GM18498 (cell line): ENCODE data around the gene RAD51B.

Experiments
- ATAC-seq: cut with Tn5 transposase; IDR thresholded peaks from one replicate; pipeline ENCODE4 v1.9.1; 2021; ENCODE audit warnings: mild to moderate bottlenecking, moderate library complexity; ENCODE audit not compliant: unreplicated experiment

Gene RAD51B

DNA sequence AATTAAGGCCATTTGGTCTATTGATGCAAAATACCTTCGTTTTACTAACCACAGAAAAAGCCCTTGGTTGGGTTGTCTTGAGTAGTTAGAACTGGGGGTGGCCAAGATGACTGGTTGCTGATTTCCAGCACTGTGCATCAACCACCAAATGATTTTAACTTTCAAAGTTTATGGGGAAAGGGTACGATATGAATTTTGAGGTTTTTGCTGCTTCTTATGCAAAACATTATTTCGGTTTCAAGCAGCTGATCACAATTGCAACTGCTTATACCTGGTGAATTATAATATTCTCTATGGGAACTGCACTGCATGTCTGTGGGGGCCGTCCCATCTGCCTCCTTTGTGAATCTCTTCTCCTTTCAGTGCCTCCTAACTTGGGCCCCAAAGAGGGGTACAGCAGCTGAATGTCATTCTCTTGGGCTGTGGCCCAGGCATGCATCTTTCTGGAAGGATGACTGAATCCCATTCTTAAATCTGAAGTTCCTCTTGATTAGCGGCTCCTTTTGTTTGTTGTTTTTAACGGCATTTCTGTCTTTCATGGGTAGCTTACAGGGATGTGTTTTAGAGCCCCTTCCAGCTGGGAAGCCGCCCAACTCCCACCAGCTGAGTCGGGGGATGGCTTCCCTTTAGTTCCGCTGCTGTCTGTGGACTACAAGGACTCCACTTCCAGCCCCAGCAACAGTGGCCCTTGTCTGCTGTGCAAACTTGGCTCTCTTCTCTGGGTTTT is 493.5 kb downstream of the RAD51B start:
- peak; percentile 89 for ATAC-seq

GRCh38 chr14:68314642-68315041 is 495.1 kb downstream of the RAD51B start:
- ATAC-seq = no peak

- no peak for ATAC-seq
Observed at GRCh38 chr14:68315081-68315480, 495.5 kb downstream of the RAD51B start.

GRCh38 chr14:68316078-68316868 is 496.7 kb downstream of the RAD51B start:
- no peak for ATAC-seq

- no peak for ATAC-seq
Observed at GRCh38 chr14:68317239-68317638, 497.7 kb downstream of the RAD51B start.

GRCh38 chr14:68318828-68319227 is 499.2 kb downstream of the RAD51B start:
- no peak for ATAC-seq

- no peak for ATAC-seq
Observed at GRCh38 chr14:68320495-68320894, 500.9 kb downstream of the RAD51B start.

- ATAC-seq = no peak
Observed at GRCh38 chr14:68322940-68323620, 503.5 kb downstream of the RAD51B start.

DNA sequence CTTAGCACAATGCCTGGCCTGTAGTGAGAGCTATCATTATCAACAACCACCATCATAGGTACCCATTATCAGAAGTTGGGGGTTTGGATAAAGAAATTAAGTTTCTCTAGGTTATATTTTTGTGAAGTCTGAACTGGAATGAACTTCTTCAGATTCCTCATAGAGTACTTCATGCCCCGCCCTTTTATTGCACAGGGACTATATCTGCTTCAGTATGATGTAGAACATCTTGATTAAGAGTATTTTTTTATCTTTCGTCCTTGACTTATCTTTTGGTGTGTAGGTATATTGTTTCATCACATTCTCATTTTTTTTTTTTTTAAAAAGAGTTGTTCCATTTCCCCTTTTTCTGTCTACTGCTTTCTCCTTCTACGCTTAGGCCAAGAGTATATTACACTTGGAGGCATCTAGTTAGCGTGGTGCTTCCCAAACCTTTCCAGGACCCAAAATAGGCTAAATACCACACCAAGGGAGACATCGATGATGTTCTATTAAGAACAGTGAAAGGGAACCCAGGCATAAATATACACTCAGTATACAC is 505.8 kb downstream of the RAD51B start:
- ATAC-seq = no peak

GRCh38 chr14:68327231-68327630 is 507.7 kb downstream of the RAD51B start:
- no peak for ATAC-seq

DNA sequence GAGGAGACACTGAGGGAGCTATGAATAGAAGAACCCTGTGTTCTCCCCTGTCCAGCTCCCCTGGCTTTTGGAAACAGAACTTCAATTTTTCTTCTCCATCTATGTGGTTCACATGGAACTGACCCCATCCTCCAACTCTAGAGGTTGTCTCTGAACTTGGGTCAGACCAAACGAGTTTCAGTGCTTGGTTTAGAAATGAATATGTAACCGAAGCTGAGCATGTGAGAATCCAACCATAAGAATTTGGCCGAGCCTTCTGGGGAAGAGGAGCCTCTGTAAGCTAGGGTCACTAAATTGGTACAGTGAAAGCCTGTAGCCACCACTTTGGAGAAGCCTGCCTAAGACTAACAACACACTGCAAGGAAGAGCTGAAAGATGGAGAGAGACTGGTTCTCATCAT is 508.9 kb downstream of the RAD51B start:
- ATAC-seq = peak; percentile 66

DNA sequence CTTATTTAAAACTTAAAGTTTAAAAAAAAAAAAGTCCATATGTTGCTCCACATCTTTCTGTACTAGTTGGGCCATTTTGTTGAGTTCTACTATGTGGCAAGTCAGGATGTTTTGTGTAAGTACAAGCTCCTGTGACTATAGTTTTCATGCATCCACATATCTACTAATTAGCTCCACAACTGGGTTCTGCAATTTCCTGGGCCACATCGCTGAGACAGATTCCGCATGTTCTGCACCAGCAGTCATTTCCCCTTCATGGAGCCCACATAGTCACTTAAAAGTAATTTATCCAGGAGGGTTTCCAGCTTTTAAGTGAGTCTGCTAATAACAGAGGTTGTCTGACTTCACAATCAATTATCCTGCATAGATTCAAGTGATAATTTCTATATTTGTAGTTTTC is 511.8 kb downstream of the RAD51B start:
- no peak for ATAC-seq

DNA sequence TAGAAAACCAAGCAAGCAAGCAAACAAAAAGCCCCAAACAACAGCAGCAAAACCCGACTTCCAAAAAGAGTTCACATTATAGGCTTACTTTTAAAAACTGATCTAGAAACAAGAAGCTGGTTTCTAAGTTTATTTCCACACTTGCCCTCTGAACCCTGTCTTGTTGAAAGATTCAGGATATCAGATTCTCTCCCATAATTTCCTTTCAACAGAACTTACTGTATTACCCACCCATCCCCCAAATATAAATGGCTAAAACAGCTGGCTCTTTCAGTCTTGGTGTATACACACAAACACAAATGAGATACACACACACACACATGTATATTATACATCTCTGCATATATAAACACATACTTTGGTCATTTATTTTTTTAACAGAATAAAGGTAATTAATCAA is 512.4 kb downstream of the RAD51B start:
- ATAC-seq = no peak

- ATAC-seq = peak; percentile 45
Observed at GRCh38 chr14:68333262-68333661, 513.7 kb downstream of the RAD51B start.

DNA sequence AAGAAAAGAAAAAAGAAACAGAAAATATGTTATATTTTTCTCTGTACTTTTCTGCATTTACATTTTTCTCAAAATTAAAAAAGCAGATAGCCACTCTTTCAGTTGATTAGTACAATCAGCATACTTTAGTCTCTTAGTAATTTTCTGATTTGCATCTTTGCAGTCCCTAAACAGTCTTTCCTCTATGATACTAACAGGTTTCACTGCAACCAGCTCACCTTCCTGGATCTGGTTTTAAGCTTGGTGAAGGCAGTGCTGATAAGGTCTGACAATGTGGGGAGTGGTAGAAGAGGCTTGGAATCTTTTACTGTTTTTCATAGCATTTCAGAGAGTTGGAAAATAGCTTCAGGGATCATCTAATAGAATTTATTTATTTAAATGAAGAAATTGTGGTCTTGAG is 515.7 kb downstream of the RAD51B start:
- no peak for ATAC-seq

GRCh38 chr14:68336165-68336564 is 516.6 kb downstream of the RAD51B start:
- no peak for ATAC-seq

- ATAC-seq = no peak
Observed at GRCh38 chr14:68337279-68337678, 517.7 kb downstream of the RAD51B start.

- no peak for ATAC-seq
Observed at GRCh38 chr14:68340262-68340661, 520.7 kb downstream of the RAD51B start.

DNA sequence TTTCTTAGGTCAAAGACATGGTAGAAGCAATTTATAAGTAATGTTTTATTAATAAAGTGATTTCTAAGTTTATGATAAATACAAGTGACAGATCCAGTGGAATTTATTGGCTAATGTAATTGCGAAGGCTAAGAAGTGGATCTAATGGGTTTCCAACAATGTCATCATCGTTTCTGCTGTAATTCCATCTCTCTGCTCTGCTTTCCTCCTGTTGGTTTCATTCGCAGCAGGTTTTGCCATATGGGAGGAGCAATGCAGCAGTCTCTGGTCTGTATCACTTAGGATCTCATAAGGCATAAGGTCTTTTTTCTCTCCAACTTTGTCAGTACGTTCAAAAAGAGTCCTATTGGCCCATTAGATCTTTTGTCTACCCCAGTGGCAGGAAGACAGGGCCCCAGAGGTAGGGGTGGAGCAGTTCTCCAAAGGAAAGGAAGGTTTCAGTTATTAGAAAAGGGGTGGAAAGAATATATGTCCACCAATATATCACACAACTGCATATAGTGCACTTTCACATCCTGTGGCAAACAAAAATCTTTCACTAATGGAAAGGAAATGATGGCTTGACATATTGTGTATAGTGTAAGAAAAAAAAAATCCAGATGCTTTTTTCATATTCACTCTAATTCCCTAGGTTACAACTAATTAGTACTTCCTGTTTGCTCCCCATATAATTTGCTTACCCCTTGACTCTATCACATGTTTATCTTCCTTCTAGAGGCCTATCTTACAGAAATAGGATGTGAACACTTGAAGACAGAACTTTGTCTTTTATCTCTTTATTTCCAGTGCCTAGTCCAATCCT is 522.0 kb downstream of the RAD51B start:
- ATAC-seq = peak; percentile 56

- no peak for ATAC-seq
Observed at GRCh38 chr14:68342216-68342763, 522.7 kb downstream of the RAD51B start.
